Measurements from ENCODE around the gene SPNS2.

DNA sequence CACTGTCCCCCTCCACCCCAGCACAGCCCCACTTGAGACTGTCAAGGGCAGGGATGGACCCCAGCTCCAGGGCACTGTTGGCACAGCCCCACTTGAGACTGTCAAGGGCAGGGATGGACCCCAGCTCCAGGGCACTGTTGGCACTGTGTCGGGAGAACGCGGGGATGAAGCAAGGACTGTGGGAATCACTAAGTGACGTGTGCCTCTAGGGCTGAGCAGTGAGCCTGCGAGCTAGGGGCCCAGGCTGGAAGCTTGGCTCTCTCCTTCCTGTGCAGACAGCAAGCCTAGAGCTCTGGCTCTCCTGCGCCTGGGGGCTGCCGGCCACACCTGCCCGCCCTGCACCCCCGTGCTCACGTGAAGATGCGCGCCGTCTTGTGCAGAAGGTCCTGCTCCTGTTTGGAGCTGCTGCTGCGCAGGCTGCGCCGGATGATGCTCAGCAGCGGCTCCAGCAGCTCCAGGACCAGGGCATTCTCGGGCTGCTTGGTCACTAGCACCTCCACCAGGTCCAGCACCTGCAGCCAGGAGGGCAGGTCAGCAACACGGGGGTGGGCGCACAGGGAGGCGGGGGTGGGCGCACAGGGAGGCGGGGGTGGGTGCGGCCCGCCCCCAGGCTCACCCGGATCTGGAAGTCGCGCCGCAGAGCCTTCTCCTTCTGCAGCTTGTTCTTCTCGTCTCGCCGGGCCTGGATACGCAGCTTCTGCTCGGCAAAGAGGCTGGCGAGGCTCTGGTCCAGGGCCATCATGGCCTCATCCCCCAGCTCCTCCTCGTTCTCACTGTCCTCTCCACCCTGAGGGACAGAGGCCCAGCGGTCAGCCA is 45.7 kb downstream of the SPNS2 start:
- no peak for TF ChIP-seq EZH2 (IDR thresholded peaks at IDR 0.05; ENCODE audit: borderline replicate concordance, insufficient read depth, low read length, poor library complexity, severe bottlenecking)
- TF ChIP-seq, protein P1, sequence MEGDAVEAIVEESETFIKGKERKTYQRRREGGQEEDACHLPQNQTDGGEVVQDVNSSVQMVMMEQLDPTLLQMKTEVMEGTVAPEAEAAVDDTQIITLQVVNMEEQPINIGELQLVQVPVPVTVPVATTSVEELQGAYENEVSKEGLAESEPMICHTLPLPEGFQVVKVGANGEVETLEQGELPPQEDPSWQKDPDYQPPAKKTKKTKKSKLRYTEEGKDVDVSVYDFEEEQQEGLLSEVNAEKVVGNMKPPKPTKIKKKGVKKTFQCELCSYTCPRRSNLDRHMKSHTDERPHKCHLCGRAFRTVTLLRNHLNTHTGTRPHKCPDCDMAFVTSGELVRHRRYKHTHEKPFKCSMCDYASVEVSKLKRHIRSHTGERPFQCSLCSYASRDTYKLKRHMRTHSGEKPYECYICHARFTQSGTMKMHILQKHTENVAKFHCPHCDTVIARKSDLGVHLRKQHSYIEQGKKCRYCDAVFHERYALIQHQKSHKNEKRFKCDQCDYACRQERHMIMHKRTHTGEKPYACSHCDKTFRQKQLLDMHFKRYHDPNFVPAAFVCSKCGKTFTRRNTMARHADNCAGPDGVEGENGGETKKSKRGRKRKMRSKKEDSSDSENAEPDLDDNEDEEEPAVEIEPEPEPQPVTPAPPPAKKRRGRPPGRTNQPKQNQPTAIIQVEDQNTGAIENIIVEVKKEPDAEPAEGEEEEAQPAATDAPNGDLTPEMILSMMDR (IDR thresholded peaks at IDR 0.05; ENCODE audit: poor library complexity, severe bottlenecking), result no peak
